Tibial artery (tissue), 4 donors: ENCODE results near the gene GFI1.
"Not testable (repeated sequence)": the region's sequence is repeated elsewhere in the genome, so short reads cannot be mapped to it uniquely, and the experiment has no call there.

Experiments used
- DNase-seq, 2 donors: peaks; one replicate each; pipeline ENCODE4 v3.0.0-alpha.2; 2019
- H3K27ac ChIP-seq, 2 donors: fragments of 200-600 bp; sonication (generic) in 1 of 2; 1 replicate in 1 of 2; 2 replicates in 1 of 2; pipeline ENCODE4 v1.5.1; 2018 to 2019; ENCODE audit warnings: mild to moderate bottlenecking in 1 of 2
- H3K27me3 ChIP-seq, 2 donors: fragments of 200-600 bp; sonication (generic) in 1 of 2; one replicate each; pipeline versions ENCODE4 v1.5.1 to v1.6.0; 2016 to 2019
- H3K36me3 ChIP-seq, 3 donors: fragments of 200-600 bp; sonication (generic) in 2 of 3; one replicate each; pipeline ENCODE4 v1.5.1; 2016 to 2019; ENCODE audit warnings: mild to moderate bottlenecking in 2 of 3
- H3K4me1 ChIP-seq, 4 donors: fragments of 200-600 bp; sonication (generic) in 2 of 4; 1 replicate in 3 of 4; 2 replicates in 1 of 4; pipeline ENCODE4 v1.5.1; 2016 to 2019
- H3K4me3 ChIP-seq, 2 donors: fragments of 200-600 bp; sonication (generic) in 1 of 2; 1 replicate in 1 of 2; 2 replicates in 1 of 2; pipeline ENCODE4 v1.5.1; 2018 to 2019; ENCODE audit warnings: mild to moderate bottlenecking in 2 of 2
- H3K9me3 ChIP-seq, 3 donors: fragments of 200-600 bp; sonication (generic) in 1 of 3; one replicate each; pipeline ENCODE4 v1.5.1; 2016 to 2019
- CTCF ChIP-seq, 2 experiments: fragments of 200-600 bp in 1 of 2; fragments of 450-650 bp in 1 of 2; IDR thresholded peaks; one replicate each; pipeline ENCODE4 v1.5.1; 2017 to 2019; ENCODE audit warnings: antibody characterized with exemption in 2 of 2, mild to moderate bottlenecking in 1 of 2, moderate library complexity in 1 of 2
- intact Hi-C: fragments of 100-400 bp; cut with DNase I; formaldehyde crosslinking; loops from one replicate; pipeline ENCODE4 v1.15.0; 2023; ENCODE audit warnings: low total_unique reads

Gene GFI1

DNA sequence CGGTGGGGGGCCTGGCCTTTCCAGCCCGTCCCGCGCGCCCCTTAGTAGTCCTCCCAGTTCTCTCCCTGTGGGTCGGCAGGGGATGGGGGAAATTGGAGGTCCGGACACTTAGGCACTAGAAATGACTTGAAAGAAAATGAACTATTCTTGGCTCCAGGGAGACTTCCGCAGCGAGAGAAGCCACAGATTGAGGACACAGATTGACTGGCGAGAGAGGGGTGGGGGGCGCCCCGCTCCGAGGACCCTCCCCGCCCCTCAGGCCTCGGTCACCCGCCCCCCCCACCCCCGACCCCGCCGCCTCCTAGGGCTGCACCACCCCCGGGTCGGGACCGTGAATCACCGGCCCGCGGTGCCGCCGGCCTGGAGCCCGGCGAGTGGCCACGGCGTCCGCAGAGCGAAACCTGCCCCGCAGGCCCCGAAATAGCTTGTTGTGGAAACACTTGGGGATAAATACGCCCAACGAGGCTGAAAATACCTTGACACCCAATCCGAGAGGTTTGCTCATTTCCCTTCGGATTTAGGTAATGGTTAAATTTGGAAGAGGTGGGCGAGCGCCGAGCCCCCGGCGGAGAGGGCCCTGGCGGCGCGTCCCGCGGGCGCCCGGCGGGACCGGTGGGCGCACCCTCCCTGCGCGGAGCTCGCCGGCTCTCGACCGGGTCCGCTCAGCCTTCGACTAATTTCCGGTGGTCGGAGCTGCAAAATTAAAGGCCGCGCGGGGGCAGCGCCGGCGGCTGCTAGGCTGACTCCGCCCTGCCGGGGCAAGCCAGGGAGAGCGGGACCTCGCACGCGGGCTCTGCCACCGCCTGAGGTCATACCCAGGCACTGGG, at the start of gene GFI1:
Gene GFI1 (minus strand): TSS at position 675 of the 827 bp plus-strand sequence. CDS start 3,438 bp downstream, outside the sequence.
- Histone ChIP-seq H3K27me3 (peaks cover 3 to 66% of the 10 kb centered on the region in 2 donors), H3K9me3 (no peaks in the 10 kb centered on the region), H3K36me3 (no peaks in the 10 kb centered on the region), H3K27ac (no peak within 1 kb of the TSS), H3K4me1 (peaks cover 5 to 55% (median 54%) of the 10 kb centered on the region in 4 donors), H3K4me3 (peak within 1 kb of the TSS; percentile 38 to 49)
- intact Hi-C loops = no loop called here
- no peak for DNase-seq
- TF ChIP-seq CTCF (IDR thresholded peaks at IDR 0.05) = no peak

- H3K36me3 ChIP-seq, DNase-seq, H3K27me3 ChIP-seq, intact Hi-C loops, H3K9me3 ChIP-seq, H3K4me3 ChIP-seq, H3K4me1 ChIP-seq, H3K27ac ChIP-seq: not testable (repeated sequence)
These were observed 45.6 kb upstream of the GFI1 start for GRCh38 chr1:92532371-92532770.

GRCh38 chr1:92531939-92532338, 45.2 kb upstream of the GFI1 start:
- H3K4me3 ChIP-seq, H3K4me1 ChIP-seq, H3K36me3 ChIP-seq, H3K27ac ChIP-seq, DNase-seq, intact Hi-C loops, H3K27me3 ChIP-seq, H3K9me3 ChIP-seq: not testable (repeated sequence)

DNA sequence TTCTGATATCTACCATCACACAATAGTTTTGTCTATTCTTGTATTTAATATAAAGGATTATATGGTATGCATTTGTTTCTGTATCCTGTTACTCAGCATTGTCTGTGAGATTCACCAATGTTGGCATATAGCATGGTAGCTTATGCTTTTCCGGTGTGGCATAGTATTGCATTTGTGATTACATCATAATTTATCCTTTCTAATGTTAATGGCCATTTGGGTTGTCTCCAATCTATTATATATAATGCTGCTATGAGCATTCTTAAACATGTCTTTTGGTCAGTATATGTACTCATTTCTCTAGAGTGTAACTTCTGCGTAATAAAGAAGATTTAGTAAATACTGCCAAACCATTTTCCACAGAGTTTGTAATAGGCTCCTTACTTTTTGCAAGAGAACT, 40.9 kb upstream of the GFI1 start:
- intact Hi-C loops = no loop called here
- no peak for TF ChIP-seq CTCF (IDR thresholded peaks at IDR 0.05)
- no peak for DNase-seq

GRCh38 chr1:92524944-92525590, 38.3 kb upstream of the GFI1 start:
- DNase-seq, H3K27ac ChIP-seq, H3K9me3 ChIP-seq, intact Hi-C loops, H3K36me3 ChIP-seq, H3K27me3 ChIP-seq, H3K4me3 ChIP-seq, H3K4me1 ChIP-seq: not testable (repeated sequence)

More for the DNA sequence above, 40.9 kb upstream of the GFI1 start:
- no peak overlapping the region for H3K4me3 ChIP-seq
- H3K9me3 ChIP-seq = no peaks in the 10 kb centered on the region
- H3K4me1 ChIP-seq = no peaks in the 10 kb centered on the region
- H3K27ac ChIP-seq = no peak overlapping the region
- H3K36me3 ChIP-seq = no peaks in the 10 kb centered on the region
- no peaks in the 10 kb centered on the region for H3K27me3 ChIP-seq

- H3K4me1 ChIP-seq = no peaks in the 10 kb centered on the region
- DNase-seq = no peak
- no peak overlapping the region for H3K27ac ChIP-seq
- no peaks in the 10 kb centered on the region for H3K27me3 ChIP-seq
- H3K36me3 ChIP-seq = peaks cover 5 to 10% (median 8%) of the 10 kb centered on the region in 3 donors
- H3K9me3 ChIP-seq = no peaks in the 10 kb centered on the region
- intact Hi-C loops = no loop called here
- H3K4me3 ChIP-seq = no peak overlapping the region
- no peak for TF ChIP-seq CTCF (IDR thresholded peaks at IDR 0.05)
These were observed 32.3 kb upstream of the GFI1 start for GRCh38 chr1:92519043-92519442.

DNA sequence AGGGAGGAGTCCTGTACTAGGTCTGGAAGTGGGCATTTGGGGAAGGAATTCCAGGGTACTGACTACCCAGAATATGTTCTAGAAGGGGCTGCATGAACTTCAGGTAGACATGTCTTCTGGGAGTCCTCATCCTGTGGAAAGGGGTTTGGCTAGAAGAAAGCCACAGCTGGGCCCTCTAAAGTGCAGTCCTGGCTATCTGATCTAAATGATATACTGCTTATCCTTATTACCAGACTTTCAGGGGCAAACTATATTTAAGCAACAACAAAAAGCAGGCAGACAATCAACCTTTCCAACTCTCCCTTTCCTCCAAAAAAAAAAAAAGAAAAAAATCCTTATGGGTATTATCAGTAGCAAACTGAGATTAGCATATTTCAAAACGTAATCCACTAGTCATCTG, 29.8 kb upstream of the GFI1 start:
- Histone ChIP-seq H3K27ac (no peak overlapping the region), H3K4me1 (no peaks in the 10 kb centered on the region), H3K9me3 (no peaks in the 10 kb centered on the region), H3K4me3 (no peak overlapping the region), H3K27me3 (no peaks in the 10 kb centered on the region), H3K36me3 (peaks cover 8 to 16% (median 10%) of the 10 kb centered on the region in 3 donors)
- intact Hi-C loops = no loop called here
- no peak for TF ChIP-seq CTCF (IDR thresholded peaks at IDR 0.05)
- no peak for DNase-seq
